Stimulated activated CD4-positive, alpha-beta T cell treated with anti-CD3 and anti-CD28 coated beads, Interleukin-1b, Interleukin-23, amount 100 ng/mL, for 24 hours (primary cell): Measurements from ENCODE around the gene SLC1A7.

Experiments used
- DNase-seq, 4 experiments: peaks; one replicate each; pipeline ENCODE4 v3.0.0-alpha.2; 2020; ENCODE audit warnings: low read depth in 4 of 4, low spot score in 1 of 4

The SLC1A7 gene

DNA sequence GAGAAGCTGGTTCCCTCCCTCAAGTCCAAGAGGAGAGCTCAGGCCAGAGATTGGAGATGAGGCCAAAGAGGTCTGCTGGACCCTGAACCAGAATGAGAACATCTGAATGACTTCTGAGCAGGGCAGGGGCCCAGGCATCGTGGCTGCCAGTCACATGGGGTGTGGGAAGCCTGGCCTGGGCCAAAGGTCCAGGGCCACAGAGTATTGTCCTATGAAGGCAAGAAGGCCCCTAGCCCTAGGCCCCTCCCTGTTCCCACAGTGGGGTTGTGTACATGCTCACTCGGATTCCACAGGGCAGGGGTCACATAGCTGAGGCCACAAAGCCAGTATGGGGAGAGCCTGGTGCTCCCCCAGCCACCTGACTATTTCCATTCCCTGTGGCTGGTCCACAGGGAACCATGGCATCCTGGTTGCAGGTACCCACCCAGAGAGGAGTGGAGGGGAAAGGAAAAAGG, 18.5 kb upstream of the SLC1A7 start:
- DNase-seq: no peak

DNA sequence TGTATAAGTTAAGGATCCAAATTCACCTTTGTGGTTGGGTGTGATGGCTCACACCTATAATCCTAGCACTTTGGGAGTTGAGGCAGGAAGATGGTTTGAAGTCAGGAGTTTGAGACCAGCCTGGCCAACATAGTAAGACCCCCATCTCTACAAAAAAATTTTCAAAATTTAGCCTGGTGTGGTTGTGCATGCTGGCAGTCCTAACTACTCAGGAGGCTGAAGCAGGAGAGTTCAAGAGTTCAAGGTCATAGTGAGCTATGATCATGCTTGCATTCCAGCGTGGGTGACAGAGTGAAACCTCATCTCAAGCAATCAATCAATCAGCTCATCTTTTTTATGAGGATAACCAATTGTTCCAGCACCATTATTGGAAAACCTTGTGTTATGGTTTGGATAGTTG, 16.5 kb upstream of the SLC1A7 start:
- DNase-seq: no peak

DNA sequence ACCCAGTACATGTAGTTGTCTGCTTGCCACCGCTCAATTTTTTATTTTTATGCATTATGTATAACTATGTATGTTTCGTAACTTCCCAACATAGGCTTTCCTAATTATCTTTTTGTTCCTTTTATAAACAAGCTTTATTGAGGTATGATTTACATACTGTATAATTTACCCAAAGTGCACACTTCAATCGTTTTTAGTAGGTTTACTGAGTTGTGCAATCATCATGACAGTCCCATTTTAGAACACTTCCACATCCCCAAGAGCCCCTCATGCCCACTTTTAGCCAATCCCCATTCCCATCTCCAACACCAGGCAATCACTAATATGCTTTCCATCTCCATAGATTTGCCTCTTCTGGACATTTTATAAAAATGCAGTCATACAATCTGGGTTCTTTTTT, 14.3 kb upstream of the SLC1A7 start:
- DNase-seq: no peak

DNA sequence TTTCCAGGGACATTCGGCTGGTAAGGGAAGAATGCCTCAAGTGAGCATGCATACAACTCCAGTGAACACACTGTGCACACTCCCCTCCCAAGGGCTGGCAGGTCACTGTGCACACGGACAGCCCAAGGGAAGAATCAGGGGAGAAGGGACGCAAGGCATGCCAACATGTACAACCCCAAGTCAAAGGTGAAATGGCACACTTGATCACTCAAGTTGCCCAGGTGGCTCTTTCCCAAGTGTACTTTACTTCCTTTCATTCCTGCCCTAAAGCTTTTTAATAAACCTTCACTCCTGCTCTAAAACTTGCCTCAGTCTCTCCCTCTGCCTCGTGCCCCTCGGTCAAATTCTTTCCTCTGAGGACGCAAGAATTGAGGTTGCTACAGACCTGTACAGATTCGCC, 13.5 kb upstream of the SLC1A7 start:
- DNase-seq: no peak

DNA sequence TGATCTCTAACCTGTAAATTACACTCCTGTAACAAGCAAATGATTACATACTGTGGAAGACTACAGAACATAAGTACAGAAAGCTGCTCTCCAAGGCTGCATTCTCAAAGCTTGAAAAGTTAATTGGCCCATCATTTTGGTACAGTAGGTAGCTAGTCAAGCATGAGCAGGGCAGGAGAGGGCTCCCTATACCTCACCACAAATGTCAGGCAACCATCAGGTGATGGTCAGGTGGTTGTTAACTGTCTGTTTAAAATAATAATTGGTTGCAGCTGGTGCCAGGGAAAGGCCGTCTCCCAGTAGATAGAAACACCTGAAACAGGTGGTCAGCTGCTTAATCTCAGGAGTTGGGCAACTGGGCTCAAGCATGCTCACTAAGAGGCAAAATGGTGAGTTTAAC, 13.1 kb upstream of the SLC1A7 start:
- DNase-seq: no peak

GRCh38 chr1:53154859-53155438, 12.5 kb upstream of the SLC1A7 start:
- DNase-seq: no peak

DNA sequence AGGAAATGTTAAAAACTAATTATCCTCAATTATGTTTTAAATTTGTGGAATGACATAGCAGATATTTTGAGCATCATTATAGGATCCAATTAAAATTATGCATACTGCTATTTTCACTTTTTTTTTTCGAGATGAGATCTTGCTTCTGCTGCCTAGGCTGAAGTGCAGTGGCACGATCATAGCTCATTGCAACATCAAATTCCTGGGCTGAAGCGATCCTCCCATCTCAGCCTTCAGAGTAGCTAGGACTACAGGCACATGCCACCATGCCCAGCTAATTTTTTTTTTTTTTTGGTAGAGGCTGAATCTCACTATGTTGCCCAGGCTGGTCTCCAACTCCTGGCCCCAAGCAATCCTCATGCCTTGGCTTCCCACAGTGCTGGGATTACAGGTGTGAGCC, 11.3 kb upstream of the SLC1A7 start:
- DNase-seq: no peak

GRCh38 chr1:53148123-53148522, 5.7 kb upstream of the SLC1A7 start:
- DNase-seq: no peak

GRCh38 chr1:53147174-53147573, 4.7 kb upstream of the SLC1A7 start:
- no peak for DNase-seq

DNA sequence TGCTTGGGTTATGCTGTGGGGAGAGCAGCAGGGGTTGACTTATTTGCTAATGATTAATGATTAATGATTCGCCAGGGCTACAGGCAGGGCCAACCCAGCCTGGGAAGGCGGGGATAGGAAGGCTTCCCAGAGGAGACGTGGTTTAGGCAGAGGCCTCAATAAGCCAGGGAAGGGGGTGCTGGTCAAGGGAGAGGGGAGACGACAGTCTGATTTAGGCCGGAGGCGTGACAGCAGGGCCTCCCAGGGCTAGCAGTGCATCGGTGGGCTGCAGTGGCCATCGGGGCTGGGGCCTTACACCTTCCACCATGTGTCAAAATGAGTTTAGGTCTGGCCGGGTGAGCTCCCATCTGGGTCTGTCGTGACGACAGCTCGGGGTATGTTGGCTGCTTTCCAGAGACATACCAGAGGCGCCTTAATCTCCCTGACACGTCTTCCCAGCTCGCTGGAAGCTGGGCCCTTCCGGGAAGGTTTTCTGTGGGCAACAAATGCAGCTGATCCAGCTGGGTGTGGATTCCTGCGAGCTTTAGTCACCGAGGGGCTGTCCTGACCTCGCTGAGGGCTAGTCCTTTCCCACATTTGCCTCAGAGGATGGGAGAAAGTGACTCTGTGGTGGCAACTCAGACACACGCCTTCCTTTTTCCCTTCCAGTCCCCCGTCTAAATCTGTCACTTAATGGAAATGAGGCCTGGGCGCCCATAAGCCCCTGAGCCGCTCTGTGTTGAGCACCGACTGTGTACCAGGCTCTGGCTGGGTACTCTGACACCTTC, 3.7 kb upstream of the SLC1A7 start:
- no peak for DNase-seq

DNA sequence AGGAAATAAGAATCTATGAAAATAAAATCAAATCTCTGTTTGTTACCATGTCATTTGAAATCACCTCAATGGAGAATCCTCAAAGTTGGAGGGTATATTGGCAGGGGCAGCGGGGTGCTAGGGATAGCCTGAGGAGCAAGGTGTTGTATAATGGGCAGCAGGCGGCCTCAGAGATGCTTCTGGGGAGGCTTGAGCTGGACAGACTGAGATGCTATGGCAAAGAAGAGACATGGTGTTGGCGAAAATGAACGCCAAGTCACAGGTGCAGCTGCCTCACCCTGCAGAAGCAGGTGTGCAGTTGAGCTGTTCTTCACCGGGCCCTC, 3.1 kb upstream of the SLC1A7 start:
- DNase-seq: no peak

DNA sequence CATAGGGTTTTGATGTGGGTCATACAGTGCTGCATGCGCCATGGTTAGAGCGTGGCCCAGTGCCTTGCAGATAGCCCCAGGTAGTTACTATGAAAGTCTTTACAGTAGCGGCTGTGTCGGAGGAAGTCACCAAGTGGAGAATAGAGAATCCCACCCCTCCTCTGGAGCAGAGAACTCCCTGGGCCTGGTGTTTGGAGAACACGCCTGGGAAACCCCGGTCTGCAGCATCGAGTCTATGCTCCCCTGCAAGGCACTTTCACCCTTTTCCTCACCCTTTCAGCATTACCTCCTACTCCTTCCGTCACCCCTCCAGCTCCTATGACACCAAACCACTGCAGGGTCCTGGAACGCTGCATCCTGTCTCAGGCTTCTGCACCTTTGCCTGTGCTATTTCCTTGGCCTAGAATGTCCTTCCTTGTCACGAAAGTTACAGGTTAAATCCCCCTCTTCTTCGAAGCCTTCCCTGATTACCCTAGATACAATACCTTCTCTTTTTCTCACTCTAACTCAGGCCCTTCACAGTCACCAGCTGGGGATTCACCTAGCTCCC, 2.7 kb upstream of the SLC1A7 start:
- no peak for DNase-seq

GRCh38 chr1:53144201-53144600, 1.8 kb upstream of the SLC1A7 start:
- no peak for DNase-seq

- DNase-seq: no peak
Measured at GRCh38 chr1:53143527-53143926, 1.1 kb upstream of the SLC1A7 start.

DNA sequence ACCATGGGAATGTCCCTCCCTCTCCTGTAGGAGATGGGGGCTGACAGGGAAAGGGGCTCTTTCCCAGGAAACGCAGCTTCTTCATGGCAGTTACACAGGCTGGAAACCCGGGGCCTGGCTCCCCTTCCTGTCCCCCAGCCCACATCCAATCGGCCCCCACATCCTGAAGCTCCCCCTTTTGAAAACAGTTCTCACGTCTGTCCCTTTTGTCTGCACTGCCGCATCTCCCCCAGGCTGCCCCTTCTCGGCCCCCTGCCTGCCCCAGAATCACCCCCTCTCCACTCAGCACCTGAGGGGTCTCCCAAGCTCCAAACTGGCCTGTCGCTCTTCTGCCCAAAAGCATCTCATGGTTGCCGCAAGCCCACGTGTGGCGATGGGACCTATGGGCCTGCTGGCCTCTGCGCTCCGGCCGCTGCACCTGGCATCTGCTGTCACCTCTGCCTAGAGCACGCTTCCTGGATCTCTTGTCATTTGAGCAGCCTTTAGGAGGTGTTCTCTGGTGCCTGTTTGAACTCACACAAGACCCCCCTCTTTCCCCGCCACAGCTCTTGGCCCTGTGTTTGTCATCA, 867 bp downstream of the SLC1A7 start:
- DNase-seq: no peak

DNA sequence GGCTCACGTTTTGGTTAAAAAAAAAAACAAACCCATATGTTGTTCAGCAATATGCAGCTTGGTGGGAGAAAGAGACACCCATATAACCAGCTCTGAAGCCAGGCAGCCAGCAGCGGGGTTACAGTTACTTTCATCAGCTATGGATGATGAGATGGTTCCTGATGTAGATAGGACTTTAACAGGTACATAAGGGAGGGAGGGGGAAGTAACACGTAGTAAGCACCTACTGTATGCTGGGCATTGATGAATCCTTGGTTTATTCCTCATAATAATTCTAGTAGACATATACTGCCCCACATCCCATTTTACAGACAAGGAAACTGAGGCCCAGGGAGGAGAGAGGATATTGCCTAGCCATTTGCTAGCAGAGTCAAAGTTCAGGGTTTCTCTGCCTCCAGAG, 2.0 kb downstream of the SLC1A7 start:
- DNase-seq: no peak

DNA sequence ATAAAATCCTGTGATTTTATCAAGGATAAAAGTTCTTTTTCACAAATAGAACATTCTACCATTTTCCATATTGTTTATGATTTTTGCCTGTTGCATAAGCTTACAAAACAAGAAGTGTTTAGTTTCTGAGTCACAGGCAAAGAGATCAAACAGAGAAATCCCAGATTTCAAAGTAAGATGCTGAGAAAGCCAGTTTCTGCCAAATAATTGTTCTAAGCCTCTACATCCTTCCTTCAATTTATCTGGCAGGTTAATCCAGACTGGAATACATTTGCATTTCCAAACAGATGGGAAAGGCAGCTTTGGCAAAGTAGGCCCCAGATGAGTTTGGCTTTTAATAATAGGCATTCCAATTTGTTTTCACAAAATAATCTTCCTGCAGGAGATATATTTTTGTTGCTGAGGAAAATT, 2.5 kb downstream of the SLC1A7 start:
- no peak for DNase-seq

DNA sequence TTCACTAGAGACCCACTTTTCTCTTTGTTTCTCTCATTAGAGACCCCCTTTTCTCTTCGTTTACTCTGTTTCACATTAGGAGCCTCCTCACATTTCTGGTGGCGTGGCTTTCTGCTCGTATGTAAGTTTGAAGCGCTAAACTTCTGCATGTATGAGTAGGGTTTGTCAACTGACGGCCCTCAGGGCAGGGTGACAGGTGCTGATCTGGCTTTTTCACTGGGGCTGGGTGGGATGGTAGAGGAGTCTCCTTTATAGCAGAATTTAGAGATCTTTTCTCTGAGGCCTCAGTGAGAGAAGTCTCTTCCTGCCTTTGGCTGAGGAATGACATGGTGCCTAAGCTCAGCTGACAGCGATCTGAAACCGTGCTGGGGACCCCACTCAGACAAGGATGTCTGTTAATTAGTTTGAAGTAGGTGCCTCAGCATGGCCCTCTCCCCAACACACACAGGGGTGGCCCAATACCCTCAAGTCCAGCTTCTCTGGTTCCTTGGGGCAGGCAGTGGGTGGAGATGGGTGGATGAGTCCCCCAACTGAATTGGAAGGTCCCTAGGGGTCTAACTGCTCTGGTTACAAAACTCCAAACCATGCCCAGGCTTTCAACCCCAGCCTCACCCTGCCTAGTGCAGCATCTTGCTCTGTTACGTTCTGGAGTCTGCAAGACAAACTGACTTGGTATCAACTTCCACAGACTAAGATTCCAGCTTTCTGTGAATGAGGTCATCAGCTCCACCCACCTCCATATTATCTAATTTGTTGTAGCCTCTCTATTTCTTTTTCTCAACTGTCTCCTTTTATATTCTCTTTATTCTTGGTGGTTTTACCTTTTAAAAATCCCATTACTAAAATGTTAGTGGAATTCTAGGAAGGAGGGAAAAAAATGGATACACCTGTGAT, 3.2 kb downstream of the SLC1A7 start:
- DNase-seq: no peak

DNA sequence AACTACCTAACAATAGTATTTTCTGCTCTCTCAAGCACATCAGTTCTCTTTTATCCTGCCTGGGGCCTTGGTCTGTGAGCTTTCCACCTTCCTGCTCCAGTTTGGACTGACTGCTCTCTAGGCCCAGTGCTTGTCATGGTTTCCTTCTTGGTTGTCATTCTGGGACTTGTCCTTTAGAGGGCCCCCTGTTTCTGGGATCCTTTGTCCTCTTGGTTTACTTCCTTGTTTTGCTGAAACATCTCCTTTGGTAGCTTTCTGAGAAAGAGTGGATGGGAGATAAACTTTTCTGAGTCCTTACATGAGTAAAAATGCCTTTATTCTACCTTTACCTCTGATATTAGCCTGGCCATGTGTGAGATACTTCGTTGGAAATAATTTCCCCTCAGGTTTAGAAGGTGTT, 4.7 kb downstream of the SLC1A7 start:
- no peak for DNase-seq

- no peak for DNase-seq
Measured at GRCh38 chr1:53135735-53136114, 6.7 kb downstream of the SLC1A7 start.

DNA sequence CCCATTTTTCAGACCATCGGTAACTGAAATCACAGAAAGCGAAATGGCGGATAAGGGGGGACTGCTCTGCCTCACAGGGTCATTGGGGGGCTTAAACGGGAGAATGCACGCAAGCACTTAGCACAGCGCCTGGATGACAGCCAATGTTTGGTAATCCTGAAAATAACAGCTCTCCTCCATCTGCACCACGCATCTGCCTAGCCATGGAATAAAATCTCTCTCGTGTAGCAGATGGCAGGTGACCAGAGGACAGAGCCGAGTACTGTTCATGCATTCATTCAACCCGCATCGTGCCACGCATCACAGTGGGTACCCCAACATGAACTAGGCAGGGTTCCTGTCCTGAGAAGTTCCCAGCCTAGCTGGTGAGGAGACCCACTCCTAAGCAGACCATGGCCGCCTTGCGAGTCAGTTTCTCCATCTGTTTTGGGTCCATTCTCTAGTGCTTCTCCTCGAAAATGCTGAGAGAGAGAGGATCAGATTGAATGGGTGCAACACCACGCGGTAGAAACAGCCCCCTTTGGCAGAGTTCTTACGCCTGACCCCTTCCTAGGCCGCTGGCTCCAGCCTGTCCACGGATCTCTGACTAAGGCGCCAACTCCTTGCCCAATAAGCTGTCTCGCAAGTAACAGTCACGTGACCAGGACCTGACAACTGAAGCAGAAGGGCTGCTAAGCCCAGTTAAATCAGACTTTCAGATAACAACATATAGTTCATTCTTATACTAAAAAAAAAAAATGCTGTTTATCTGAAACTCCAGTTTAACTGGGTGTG, 7.3 kb downstream of the SLC1A7 start:
- no peak for DNase-seq
